ENCODE results near the gene OSBPL1A.

OSBPL1A gene

DNA sequence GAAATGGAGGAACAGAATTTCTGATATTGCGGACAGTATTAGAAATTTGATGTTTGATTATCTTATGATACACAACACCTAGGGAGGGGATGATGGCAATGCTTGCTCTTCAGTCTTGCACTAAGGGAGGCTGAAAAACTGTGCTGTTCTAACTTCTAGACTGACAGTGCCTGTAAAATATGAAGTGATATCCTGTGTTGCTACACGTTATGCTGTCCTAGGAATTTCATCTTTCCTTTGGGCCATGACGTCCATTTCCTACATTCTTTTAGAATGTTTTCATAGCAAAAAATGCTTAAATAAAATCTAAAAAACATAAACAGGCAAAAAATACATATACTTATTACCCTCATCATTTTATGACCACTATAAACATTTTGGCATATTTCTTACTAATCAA, 55.3 kb downstream of the OSBPL1A start:
- no peak overlapping the region for H3K4me3 ChIP-seq (ENCODE audit: low read length)
- H3K4me1 ChIP-seq (ENCODE audit: insufficient read depth, low read length) = no peaks in the 10 kb centered on the region
- no peak overlapping the region for H3K9ac ChIP-seq (ENCODE audit: low read depth, low read length)
- 98% methylated on average over 3 of the region's 3 CpGs for WGBS
- H3K9me3 ChIP-seq (ENCODE audit: insufficient read depth, low read depth, low read length) = no peaks in the 10 kb centered on the region
- H3K27me3 ChIP-seq (ENCODE audit: insufficient read depth, low read length) = no peaks in the 10 kb centered on the region
- no peaks in the 10 kb centered on the region for H3K36me3 ChIP-seq (ENCODE audit: insufficient read depth, low read length)
- no peak overlapping the region for H3K27ac ChIP-seq (ENCODE audit: low read depth, low read length)

DNA sequence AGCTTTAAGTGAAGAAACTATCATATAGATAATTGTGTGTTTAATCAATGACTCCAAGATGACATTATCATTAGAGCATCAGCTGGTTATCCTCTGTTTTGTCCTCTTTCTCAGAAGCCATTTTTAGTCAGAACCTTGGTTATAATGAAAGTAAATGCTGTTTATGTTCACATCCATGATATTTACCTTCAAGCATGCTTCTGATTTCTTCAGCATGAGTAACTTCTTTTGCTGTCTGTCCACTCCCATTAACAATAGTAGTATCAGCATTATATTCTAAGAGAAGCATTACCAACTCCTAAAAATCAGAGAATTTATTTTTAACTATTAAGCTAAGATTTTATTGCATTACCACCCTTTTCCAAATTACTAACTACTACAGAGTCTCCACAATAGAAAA, 56.3 kb downstream of the OSBPL1A start:
- no peak overlapping the region for H3K4me3 ChIP-seq (ENCODE audit: low read length)
- H3K4me1 ChIP-seq (ENCODE audit: insufficient read depth, low read length) = no peaks in the 10 kb centered on the region
- no peak overlapping the region for H3K9ac ChIP-seq (ENCODE audit: low read depth, low read length)
- no peak overlapping the region for H3K27ac ChIP-seq (ENCODE audit: low read depth, low read length)
- no peaks in the 10 kb centered on the region for H3K9me3 ChIP-seq (ENCODE audit: insufficient read depth, low read depth, low read length)
- no peaks in the 10 kb centered on the region for H3K27me3 ChIP-seq (ENCODE audit: insufficient read depth, low read length)
- H3K36me3 ChIP-seq (ENCODE audit: insufficient read depth, low read length) = 0 out of 2 replicates have a peak, but pooled peaks cover 3% of the 10 kb centered on the region

DNA sequence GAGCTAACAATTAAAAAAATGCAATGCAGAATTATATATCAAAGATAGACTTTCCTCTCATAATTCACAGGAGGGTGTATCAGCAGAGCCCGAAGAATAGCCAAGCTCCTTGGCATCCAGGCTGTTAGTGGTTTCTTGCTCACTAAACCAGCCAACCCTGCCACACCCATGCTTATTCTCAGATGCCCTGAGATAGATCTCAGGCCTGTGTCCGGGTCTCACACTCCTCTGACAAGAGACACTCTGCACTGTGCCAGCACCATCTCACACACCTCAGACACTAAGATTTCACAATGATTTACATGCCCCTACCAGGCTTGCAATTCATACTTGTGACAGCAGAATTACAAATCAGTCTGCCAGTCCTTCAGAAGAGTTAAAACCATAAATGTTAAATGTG, 64.5 kb downstream of the OSBPL1A start:
- Histone ChIP-seq H3K27me3 (ENCODE audit: insufficient read depth, low read length) (no peaks in the 10 kb centered on the region), H3K4me3 (ENCODE audit: low read length) (no peak overlapping the region), H3K27ac (ENCODE audit: low read depth, low read length) (no peak overlapping the region), H3K9ac (ENCODE audit: low read depth, low read length) (no peak overlapping the region), H3K36me3 (ENCODE audit: insufficient read depth, low read length) (peaks cover 32% of the 10 kb centered on the region), H3K4me1 (ENCODE audit: insufficient read depth, low read length) (no peaks in the 10 kb centered on the region), H3K9me3 (ENCODE audit: insufficient read depth, low read depth, low read length) (peaks cover 3% of the 10 kb centered on the region; the same call in 1 of the 2 replicates)
- WGBS = 91% methylated on average over 2 of the region's 2 CpGs

DNA sequence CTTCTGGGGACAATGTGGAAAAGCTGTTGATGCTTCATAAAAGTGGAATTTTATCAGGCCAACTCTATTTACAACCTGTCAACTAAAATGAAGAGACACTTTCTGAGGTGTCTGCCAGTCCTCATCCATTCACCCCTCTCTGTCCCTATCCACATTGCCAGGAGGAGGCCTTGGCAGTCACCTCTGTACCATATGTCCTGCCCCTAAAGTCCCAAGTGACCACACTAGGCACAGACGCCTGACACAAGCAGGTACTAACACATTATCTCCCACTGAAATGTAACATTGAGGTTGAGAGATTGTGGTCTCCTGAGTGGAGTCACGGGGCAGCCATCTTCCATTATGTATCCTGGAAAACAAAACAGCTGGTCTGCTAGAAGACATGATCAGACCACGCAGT, 71.4 kb downstream of the OSBPL1A start:
- 0 out of 2 replicates have a peak, but pooled peaks cover 5% of the 10 kb centered on the region for H3K36me3 ChIP-seq (ENCODE audit: insufficient read depth, low read length)
- H3K4me1 ChIP-seq (ENCODE audit: insufficient read depth, low read length) = no peaks in the 10 kb centered on the region
- no peaks in the 10 kb centered on the region for H3K27me3 ChIP-seq (ENCODE audit: insufficient read depth, low read length)
- no peak overlapping the region for H3K9ac ChIP-seq (ENCODE audit: low read depth, low read length)
- no peak overlapping the region for H3K27ac ChIP-seq (ENCODE audit: low read depth, low read length)
- H3K9me3 ChIP-seq (ENCODE audit: insufficient read depth, low read depth, low read length) = no peaks in the 10 kb centered on the region
- H3K4me3 ChIP-seq (ENCODE audit: low read length) = no peak overlapping the region
- 92% methylated on average over 3 of the region's 3 CpGs for WGBS

DNA sequence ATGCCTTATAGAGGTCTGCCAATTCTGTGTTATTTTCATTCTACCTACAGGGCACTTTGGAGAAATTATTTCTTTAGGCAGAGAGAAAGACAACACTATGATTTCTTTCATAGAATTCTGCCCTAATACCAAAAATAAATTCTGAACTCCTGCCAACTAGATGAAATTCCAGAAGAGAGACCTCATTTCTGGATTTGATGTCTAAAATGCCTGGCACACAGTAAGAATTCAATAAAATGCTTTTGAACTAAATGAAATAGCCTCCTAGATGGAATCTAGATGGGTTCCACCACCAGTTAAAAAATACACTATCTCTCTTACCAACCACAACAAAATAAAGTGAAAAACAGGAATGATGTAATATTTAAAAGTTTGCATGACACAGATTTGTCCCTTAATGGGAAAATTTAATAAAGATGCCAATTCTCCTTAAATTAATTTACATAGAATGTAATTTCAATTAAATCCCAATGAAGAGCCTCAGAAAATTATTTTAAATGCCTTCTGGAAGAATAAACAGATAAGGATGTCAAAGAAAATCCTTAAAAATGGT, 75.0 kb downstream of the OSBPL1A start:
- Histone ChIP-seq H3K27ac (ENCODE audit: low read depth, low read length) (no peak overlapping the region), H3K9ac (ENCODE audit: low read depth, low read length) (no peak overlapping the region), H3K36me3 (ENCODE audit: insufficient read depth, low read length) (no peaks in the 10 kb centered on the region), H3K4me3 (ENCODE audit: low read length) (no peak overlapping the region), H3K4me1 (ENCODE audit: insufficient read depth, low read length) (no peaks in the 10 kb centered on the region), H3K9me3 (ENCODE audit: insufficient read depth, low read depth, low read length) (no peaks in the 10 kb centered on the region), H3K27me3 (ENCODE audit: insufficient read depth, low read length) (no peaks in the 10 kb centered on the region)

DNA sequence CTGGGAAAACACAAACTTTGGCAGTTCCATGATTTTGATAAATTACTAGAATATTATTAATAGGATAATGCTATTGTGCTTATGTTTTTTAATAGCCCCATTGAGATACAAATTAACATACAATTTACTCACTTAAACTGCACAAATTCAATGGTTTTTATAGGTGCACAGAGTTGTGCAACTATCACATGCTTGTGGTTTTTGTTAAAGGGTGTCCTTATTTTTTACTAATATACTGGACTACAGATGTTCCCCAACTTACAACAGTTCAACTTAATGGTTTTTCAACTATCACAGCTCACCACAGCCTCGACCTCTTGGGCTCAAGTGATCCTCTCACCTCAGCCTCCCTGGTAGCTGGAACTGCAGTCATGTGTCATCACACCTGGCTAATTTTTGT, 76.6 kb downstream of the OSBPL1A start:
- 94% methylated on average over 1 of the region's 1 CpG for WGBS
- H3K36me3 ChIP-seq (ENCODE audit: insufficient read depth, low read length) = peaks cover 9% of the 10 kb centered on the region; the same call in 1 of the 2 replicates

DNA sequence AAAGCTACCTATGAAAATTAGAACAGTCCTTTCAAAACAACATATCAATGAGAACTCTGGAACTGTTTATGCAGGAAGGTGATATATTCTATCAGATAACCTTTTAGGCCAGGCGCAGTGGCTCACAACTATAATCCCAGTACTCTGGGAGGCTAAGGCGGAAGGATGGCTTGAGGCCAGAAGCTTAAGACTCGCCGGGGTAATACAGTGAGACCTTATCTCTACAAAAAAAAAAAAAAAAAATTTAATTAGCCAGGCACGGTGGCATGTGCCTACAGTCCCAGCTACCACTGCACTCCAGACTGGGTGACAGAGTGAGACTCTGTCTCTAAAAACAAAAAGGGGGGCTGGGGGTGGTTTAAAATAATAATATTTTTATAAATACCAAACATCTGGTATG, 77.9 kb downstream of the OSBPL1A start:
- H3K4me1 ChIP-seq (ENCODE audit: insufficient read depth, low read length) = no peaks in the 10 kb centered on the region
- H3K27ac ChIP-seq (ENCODE audit: low read depth, low read length) = no peak overlapping the region
- WGBS = 93% methylated on average over 5 of the region's 5 CpGs
- H3K36me3 ChIP-seq (ENCODE audit: insufficient read depth, low read length) = peaks cover 9% of the 10 kb centered on the region; the same call in 1 of the 2 replicates
- H3K9me3 ChIP-seq (ENCODE audit: insufficient read depth, low read depth, low read length) = no peaks in the 10 kb centered on the region
- H3K9ac ChIP-seq (ENCODE audit: low read depth, low read length) = no peak overlapping the region
- H3K4me3 ChIP-seq (ENCODE audit: low read length) = no peak overlapping the region
- H3K27me3 ChIP-seq (ENCODE audit: insufficient read depth, low read length) = no peaks in the 10 kb centered on the region

More for the DNA sequence above, 76.6 kb downstream of the OSBPL1A start:
- H3K9me3 ChIP-seq (ENCODE audit: insufficient read depth, low read depth, low read length) = no peaks in the 10 kb centered on the region
- no peaks in the 10 kb centered on the region for H3K27me3 ChIP-seq (ENCODE audit: insufficient read depth, low read length)
- H3K27ac ChIP-seq (ENCODE audit: low read depth, low read length) = no peak overlapping the region
- H3K4me3 ChIP-seq (ENCODE audit: low read length) = no peak overlapping the region
- H3K4me1 ChIP-seq (ENCODE audit: insufficient read depth, low read length) = no peaks in the 10 kb centered on the region
- H3K9ac ChIP-seq (ENCODE audit: low read depth, low read length) = no peak overlapping the region

DNA sequence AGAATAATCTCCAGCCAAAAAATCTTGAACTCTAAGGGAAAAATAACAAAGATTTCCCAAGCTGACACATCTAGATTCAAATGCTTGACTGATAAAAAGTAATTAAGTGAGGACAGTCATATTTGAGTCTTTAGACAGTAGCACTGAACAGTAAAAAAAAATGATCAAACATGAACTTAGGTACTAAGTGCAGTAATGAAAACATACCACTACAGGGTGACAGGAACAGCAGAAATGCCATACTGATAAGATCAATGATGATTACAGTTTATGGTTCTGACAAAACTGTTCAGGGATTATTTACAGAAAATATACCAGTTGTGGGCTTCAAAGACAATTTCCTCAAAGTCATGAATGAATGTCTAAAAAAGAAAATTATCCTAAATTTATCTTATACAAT, 80.3 kb downstream of the OSBPL1A start:
- Histone ChIP-seq H3K9ac (ENCODE audit: low read depth, low read length) (no peak overlapping the region), H3K4me3 (ENCODE audit: low read length) (no peak overlapping the region), H3K9me3 (ENCODE audit: insufficient read depth, low read depth, low read length) (no peaks in the 10 kb centered on the region), H3K36me3 (ENCODE audit: insufficient read depth, low read length) (peaks cover 15% of the 10 kb centered on the region; the same call in 1 of the 2 replicates), H3K4me1 (ENCODE audit: insufficient read depth, low read length) (no peaks in the 10 kb centered on the region), H3K27me3 (ENCODE audit: insufficient read depth, low read length) (no peaks in the 10 kb centered on the region), H3K27ac (ENCODE audit: low read depth, low read length) (no peak overlapping the region)

DNA sequence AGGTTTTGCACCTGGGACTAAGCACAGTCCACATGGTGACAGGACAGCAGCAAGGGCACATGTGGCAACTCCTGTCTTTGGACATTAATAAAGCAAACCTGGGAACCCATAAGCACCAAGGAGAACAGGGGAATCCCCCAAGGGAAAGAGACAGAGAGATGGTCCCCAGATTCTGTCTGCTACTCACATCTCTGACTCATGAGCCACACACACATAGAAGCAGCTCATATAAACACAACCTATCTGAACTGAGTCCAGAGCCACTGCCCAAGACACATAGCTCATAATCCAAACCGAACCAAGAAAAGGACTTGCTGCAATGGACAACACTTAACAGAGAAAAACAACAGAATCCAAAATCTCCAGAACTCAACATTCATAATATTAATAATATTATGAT, 82.5 kb downstream of the OSBPL1A start:
- no peaks in the 10 kb centered on the region for H3K27me3 ChIP-seq (ENCODE audit: insufficient read depth, low read length)
- no peak overlapping the region for H3K4me3 ChIP-seq (ENCODE audit: low read length)
- 89% methylated on average over 1 of the region's 1 CpG for WGBS
- peaks cover 32% of the 10 kb centered on the region for H3K36me3 ChIP-seq (ENCODE audit: insufficient read depth, low read length)
- no peak overlapping the region for H3K9ac ChIP-seq (ENCODE audit: low read depth, low read length)
- H3K9me3 ChIP-seq (ENCODE audit: insufficient read depth, low read depth, low read length) = no peaks in the 10 kb centered on the region
- H3K27ac ChIP-seq (ENCODE audit: low read depth, low read length) = no peak overlapping the region
- no peaks in the 10 kb centered on the region for H3K4me1 ChIP-seq (ENCODE audit: insufficient read depth, low read length)

DNA sequence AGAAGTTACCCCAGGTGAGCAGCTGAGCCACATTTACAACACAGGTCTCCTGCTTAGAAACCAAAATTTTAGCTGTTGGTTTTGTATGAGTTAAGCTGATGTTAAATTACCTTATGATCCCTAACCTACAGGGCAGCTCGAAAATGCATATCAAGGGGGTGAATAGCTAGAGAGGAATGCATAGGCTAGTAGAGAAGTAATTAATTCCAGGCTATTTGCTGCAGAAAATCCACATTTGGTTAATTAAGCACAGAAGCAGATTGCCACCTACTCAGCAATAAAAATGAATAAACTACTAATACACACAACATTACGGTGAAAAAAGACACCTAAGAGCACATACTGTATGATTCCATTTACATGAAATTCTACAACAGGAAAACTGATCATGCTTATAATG, 91.4 kb downstream of the OSBPL1A start:
- H3K4me1 ChIP-seq (ENCODE audit: insufficient read depth, low read length) = no peaks in the 10 kb centered on the region
- H3K4me3 ChIP-seq (ENCODE audit: low read length) = no peak overlapping the region
- no peak overlapping the region for H3K27ac ChIP-seq (ENCODE audit: low read depth, low read length)
- no peaks in the 10 kb centered on the region for H3K27me3 ChIP-seq (ENCODE audit: insufficient read depth, low read length)
- 100% methylated on average over 1 of the region's 2 CpGs for WGBS
- H3K9ac ChIP-seq (ENCODE audit: low read depth, low read length) = no peak overlapping the region
- H3K9me3 ChIP-seq (ENCODE audit: insufficient read depth, low read depth, low read length) = no peaks in the 10 kb centered on the region
- H3K36me3 ChIP-seq (ENCODE audit: insufficient read depth, low read length) = peaks cover 47% of the 10 kb centered on the region

DNA sequence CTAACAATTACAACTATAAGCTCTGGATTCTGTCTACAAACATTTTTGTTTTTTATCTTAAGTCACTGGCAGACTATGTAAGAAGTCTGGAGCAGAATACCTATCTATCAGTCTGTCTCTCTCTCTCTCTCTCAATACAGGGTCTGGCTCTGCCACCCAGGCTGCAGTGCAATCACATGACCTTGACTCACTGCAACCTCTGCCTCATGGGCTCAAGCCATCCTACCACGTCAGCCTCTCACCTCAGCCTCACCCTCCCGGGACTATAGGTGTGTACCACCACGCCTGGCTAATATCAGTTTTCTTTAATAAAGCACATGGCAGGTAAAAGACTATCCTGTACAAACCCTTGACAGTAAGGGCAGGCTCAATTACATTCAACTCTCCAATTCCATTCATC, 96.9 kb downstream of the OSBPL1A start:
- H3K4me3 ChIP-seq (ENCODE audit: low read length) = no peak overlapping the region
- 92% methylated on average over 3 of the region's 3 CpGs for WGBS
- no peak overlapping the region for H3K9ac ChIP-seq (ENCODE audit: low read depth, low read length)

DNA sequence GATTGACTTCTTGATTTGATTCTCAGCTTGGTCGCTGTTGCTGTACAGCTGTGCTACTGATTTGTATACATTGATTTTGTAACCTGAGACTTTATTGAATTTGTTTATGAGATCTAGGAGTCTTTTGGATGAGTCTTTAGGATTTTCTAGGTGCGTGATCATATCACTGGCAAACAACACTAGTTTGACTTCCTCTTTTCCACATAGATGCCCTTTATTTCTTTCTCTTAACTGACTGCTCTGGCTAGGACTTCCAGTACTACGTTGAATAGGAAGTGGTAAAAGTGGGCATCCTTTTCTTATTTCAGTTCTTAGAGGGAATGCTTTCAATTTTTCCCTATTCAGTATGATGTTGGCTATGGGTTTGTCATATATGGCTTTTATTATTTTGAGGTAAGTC, 101.3 kb downstream of the OSBPL1A start:
- Histone ChIP-seq H3K9ac (ENCODE audit: low read depth, low read length) (no peak overlapping the region), H3K36me3 (ENCODE audit: insufficient read depth, low read length) (peaks cover 17% of the 10 kb centered on the region), H3K4me1 (ENCODE audit: insufficient read depth, low read length) (no peaks in the 10 kb centered on the region), H3K4me3 (ENCODE audit: low read length) (no peak overlapping the region), H3K27me3 (ENCODE audit: insufficient read depth, low read length) (no peaks in the 10 kb centered on the region), H3K9me3 (ENCODE audit: insufficient read depth, low read depth, low read length) (no peaks in the 10 kb centered on the region), H3K27ac (ENCODE audit: low read depth, low read length) (no peak overlapping the region)
- 99% methylated on average over 3 of the region's 3 CpGs for WGBS

More for the DNA sequence above, 96.9 kb downstream of the OSBPL1A start:
- Histone ChIP-seq H3K27ac (ENCODE audit: low read depth, low read length) (no peak overlapping the region), H3K27me3 (ENCODE audit: insufficient read depth, low read length) (no peaks in the 10 kb centered on the region), H3K36me3 (ENCODE audit: insufficient read depth, low read length) (peaks cover 43% of the 10 kb centered on the region), H3K4me1 (ENCODE audit: insufficient read depth, low read length) (no peaks in the 10 kb centered on the region), H3K9me3 (ENCODE audit: insufficient read depth, low read depth, low read length) (no peaks in the 10 kb centered on the region)

Data from HUES64 (cell line).